ENCODE results near the gene EIF3A. TPM values are rescaled to one million over a fixed set of nuclear protein-coding genes. Genes with fewer than 3 reads are reported as not detected.

Gene EIF3A
- total RNA-seq: 126 TPM

GRCh38 chr10:119080521-119081259 lies at the start of gene EIF3A:
Gene EIF3A (minus strand): TSS chr10:119080817. CDS start chr10:119080676, 141 bp downstream.

GRCh38 chr10:119103903-119104653 lies 23.5 kb upstream of the EIF3A start, which contains the start of gene DENND10:
Gene DENND10 (plus strand): TSS chr10:119104113. CDS start chr10:119104143, 30 bp downstream.

GRCh38 chr10:119029613-119030420 lies 50.8 kb downstream of the EIF3A start, which contains the start of gene NANOS1:
Gene NANOS1 (plus strand): TSS chr10:119029714. CDS start chr10:119029802, 88 bp downstream.

Other genes with a start within 250 kb of the EIF3A start
- 10.8 TPM for gene NANOS1, start 51.1 kb downstream of the EIF3A start, total RNA-seq
- 44.4 TPM for gene DENND10, start 23.3 kb upstream of the EIF3A start, total RNA-seq
- 12.5 TPM for gene SFXN4, start 84.9 kb upstream of the EIF3A start, total RNA-seq
- 99.4 TPM for gene PRDX3, start 98.0 kb upstream of the EIF3A start, total RNA-seq
- 18.7 TPM for gene GRK5, start 126.8 kb upstream of the EIF3A start, total RNA-seq

Measured in camera-type eye (tissue), 1 donor.